Stimulated activated CD4-positive, alpha-beta T cell treated with anti-CD3 and anti-CD28 coated beads, Interleukin-12 subunit alpha, Interleukin-12 subunit beta, amount 100 ng/mL, for 48 hours (primary cell): ENCODE data around the gene RAB40C.

Experiments used
- DNase-seq, 3 donors: peaks; one replicate each; pipeline ENCODE4 v3.0.0-alpha.2; 2020; ENCODE audit warnings: low read depth in 2 of 3, low spot score in 1 of 3

Gene RAB40C

DNA sequence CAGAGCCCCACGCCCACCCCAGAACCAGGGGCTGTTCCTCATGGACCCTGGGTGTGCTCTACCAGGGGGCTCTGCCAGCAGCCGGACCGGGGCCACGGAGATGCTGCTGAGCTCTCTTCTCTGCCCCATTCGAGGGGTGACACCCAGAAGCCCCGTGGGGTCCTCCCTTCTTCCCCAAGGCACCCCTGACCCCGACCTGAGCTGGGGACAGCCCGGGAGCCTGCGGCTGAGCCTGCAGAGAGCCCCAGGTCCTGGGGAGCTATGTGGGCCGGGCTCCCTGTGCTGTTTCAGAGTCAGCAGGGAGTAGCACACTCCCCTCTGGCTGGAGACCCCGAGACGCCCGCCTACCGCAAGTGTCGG, 30.9 kb upstream of the RAB40C start:
- DNase-seq, result no peak

GRCh38 chr16:559411-560203, 30.3 kb upstream of the RAB40C start:
- DNase-seq, result no peak

GRCh38 chr16:560204-560700, 29.6 kb upstream of the RAB40C start, which contains the start of gene PRR35:
Gene PRR35 (plus strand): TSS chr16:560394. CDS start chr16:563295, 2,901 bp downstream.
- DNase-seq, result no peak

DNA sequence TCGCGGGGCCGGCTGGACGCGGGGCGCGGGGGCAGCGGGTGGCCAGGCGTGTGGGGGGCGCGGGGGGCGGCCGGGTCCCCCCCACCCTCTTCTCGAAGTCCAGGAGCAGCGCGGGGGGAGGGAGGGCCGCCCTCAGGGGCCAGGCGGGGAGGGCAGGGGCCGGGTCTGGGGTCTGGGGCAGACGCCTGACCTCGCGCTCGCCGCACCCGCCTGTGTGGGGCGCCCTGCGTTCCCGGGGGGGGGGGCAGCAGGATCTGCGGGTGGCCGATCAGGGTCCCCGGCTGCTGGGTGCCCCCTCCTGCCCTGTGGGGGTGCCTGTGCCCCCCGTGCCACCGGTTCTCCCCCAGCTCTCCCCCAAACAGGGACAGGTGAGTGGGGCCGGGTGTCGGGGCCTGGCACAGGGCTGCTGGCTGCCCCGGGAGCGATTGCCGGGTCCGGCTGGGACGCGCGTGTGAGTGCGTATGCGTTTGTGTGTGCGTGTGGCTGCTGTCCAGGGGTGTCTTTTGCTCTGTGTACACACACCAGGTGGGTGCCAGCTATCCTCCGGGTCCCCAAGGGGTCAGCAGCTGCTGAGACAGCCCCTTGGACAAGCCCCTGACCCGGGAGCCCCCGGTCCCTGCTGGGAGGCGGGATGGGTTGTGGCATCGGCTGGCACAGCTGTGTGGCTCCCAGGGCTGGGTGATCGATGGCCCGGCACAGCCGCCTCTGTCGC, 29.0 kb upstream of the RAB40C start:
- no peak for DNase-seq

DNA sequence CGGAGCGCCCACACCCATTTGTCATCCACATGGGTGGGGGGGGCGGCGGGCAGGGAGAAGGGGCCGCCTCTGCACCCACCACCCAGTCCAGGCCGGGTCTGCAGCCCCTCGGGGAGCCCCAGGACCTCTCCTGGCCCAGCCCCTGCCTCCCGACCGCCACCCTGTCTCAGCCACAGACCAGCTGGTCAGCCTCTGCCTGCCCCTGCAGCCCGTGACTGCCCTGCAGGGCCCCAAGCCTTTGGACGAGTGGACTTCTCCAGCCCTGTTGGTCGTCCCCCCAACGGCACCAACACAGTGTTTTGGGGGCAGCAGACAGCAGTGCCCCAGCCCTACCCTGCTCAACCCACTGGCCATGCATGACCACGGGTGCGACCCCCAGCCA, 28.5 kb upstream of the RAB40C start:
- DNase-seq, result no peak

DNA sequence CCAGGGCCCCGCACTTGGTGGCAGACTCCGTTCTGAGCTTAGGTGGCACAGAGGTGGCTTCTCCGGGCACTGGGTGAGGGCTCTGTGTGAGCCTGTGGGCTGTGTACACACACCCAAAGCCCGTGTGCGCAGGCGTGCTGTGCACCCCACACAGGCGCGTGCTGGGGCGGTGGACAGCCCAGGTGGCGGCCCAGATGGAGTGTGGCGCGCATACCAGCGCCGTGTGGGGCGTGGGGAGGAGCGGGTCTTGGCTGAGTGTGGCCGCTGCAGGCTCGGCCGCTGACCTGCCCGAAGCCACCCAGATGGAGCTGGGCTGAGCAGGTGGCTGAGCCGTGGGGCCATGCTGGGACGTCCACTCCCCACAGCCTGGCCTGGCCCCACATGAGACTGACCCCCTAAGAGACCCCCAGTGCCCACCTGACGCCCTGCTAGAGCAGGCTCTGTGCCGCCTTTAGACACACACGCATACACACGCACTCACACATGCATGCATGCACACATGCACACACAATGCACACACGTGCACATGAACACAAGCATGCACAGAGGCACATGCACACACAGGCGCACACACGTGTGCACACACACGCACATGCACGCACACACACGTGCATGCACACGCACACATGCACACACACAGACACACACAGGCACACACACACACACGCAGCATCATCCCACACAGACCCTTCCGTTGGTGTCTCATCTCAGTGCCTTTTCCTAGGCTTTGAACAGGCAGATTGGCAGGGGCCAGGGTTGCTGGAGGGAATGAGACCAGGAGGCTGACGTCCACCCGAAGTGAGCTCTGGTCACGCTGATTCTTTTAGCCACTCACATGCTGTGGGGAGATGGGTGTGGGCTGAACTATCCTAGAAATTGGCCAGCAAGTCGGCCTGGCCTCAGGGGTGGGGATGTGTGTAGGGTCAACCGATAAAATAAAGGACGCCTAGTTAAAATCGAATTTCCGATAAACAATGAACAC, 27.6 kb upstream of the RAB40C start:
- DNase-seq, result no peak

DNA sequence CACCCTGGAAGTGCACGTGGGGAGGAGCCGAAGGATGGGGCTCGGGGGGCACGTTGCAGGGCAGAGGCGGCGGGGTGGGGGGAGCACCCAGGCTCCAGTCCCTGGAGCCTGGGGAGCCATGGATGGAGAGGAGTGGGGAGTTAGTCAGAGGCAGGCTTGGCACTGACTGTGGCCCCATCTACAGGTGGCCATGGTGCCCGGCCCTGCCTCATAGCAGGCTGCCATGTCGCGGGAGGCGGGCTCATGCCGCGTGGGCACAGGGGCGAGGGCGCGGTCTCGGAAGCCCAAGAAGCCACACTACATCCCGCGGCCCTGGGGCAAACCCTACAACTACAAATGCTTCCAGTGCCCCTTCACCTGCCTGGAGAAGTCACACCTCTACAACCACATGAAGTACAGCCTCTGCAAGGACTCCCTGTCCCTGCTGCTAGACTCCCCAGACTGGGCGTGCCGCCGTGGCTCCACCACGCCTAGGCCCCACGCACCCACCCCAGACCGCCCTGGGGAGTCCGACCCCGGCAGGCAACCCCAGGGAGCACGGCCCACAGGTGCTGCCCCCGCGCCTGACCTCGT, 26.7 kb upstream of the RAB40C start:
- DNase-seq, result no peak

DNA sequence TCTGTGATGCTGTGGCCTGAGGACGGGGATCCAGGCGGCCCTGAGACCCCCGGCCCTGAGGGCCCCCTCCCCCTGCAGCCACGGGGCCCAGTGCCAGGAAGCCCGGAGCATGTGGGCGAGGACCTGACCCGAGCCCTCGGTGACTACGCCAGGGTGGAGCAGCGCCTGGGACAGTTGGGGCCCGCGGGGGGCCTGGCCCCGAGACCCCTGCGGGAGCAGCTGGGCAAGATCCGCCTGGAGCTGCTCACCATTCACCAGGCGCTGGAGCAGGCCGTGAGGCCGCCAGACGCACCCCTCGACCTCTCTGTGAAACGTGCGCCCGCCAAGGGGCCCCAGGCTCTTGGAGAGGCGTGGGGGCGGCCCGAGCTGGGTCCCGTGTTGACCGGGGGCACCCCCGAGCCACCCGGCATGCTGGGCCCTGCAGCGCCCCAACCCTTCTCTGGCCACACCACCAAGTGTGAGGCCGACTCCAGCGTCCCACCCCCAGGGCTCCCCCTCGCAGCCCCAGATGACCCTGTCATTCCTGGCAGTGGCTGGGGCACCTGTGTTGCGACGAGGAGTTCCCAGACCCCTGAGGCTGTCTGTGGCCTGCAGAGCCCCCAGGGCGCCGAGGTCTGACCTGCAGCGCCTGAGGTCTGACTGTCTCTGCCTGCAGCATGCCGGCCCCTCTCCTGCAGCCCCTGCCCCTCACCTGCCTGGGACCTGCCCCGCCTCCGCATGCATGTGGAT, 25.0 kb upstream of the RAB40C start:
- no peak for DNase-seq

DNA sequence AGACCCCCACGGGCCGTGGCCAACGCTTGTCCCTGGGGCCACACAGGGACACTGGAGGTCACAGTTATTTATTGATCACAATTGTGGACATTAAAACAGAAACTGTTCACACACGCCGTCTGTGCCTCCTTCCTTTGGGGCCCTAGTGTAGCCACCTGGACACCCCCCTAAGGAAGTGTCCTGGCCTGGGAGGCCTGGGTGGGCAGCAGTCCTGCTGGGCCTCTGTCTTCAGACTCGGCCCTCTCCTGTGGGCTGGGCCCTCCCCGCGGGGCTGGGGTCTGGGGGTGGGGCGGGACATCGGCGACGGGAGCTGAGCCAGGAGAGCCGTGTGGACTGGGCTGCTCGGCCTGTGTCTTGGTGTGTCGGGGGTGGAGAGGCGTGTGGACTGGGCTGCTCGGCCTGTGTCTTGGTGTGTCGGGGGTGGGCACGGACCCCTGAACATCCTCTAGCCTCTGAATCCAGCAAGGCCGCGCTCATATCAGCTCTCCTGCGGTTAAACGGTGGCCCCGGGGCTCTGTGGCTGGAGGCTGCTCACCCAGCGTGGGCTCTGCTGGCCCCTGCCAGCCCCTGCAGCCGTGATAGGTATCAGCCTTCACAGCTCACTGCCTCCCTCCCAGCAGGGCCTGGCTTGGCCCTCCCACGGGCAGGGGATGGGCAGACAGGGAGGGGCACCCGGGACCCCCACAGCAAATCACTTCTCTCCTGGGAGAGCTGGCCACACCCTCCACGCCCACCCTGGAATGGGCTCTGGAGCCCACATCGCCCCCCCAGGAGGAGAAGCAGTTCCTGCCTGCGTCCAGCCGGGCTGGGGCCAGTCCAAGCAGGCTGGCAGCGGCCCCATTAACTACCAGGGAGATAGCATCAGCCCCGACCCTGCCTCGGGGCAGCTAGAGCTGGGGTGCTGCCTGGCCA, 24.2 kb upstream of the RAB40C start:
- no peak for DNase-seq

DNA sequence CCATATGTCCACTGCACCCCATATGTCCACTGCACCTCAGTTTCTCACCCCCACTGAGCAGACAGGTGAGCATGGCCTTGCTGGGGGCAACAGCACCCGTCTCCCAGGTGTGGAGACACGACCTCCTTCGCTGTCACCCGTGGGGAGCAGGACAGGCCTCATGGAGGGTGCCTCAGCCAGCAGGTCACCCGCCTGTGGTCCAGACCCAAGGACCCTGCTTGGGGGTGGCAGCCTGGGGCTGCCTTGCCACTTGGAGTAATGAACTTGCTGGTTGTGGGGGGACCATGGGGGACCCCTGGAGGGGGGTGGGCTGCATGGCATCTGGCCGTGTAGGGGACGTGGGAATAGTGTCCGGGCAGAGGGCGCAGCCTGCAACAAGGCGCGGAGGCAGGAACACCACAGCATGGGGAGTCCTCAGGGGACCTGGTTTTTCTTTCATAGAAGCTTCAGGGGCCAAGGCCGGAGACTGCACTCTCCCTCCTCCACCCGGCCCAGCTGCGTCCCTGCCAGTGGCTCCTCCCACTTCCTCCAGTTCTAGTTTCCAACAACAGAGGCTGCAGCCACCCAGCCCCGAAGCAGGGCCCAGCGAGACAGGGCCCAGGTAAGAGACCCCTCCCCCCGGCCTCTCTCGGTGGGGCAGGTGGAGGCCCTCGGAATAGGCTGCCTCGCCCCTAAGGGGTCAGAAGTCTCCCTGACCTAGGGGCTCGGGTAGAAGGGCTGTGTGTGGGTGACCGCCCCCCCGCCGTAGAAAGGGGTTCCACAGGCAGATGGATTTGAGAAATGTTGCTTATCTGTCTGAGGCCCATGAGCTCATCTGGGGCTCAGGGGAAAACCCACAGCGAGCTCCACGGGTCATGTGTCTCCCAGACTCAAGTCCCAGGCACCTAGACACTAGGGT, 23.1 kb upstream of the RAB40C start, which contains the start of gene NHLRC4:
Gene NHLRC4, plus strand, starts transcription at position 531 of the 898 bp plus-strand sequence. CDS start 1,043 bp downstream, outside the sequence.
- DNase-seq, result peak in 1 of 3 donors; percentile 37

DNA sequence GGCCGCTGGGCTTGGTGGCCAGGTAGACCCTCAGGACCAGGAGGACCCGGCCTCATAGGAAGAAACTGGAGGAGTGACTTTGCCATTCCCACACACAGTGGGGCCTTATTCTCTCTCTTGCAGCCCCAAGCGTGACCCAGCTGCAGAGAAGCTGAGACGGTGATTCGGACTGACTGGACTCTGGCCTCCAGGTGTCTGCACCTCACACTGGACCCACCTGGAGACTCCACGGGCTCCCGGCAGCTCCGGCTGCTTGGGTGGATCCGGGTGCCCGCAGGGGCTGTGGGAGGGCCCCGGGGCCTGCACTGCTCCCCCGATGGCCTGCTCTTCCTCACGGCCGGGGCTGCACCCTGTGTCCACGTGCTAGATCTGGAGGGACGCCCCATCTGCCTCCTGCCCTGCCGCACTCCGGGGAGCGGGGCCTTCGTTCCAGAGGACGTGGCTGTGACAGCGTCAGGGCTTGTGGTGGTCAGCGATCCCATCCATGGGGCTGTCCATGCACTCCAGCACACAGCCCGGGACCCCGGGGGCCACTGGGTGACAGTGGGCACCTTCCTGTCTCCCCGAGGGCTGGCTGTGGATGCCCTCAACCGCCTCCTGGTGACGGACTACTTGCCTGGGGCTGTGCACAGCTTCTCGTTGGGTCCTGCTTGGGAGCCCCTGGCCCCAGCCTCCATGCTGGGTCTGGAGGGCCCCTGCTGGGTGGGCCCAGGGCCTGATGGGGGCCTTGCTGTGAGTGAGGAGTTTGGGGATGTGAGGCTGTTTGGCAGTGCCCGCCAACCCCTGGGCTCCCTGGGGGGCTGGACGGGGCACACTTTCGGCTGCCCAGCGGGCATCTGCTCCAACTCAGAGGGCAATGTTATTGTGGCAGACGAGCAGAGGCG, 22.3 kb upstream of the RAB40C start:
- no peak for DNase-seq

GRCh38 chr16:568401-569258, 21.2 kb upstream of the RAB40C start:
- no peak for DNase-seq

DNA sequence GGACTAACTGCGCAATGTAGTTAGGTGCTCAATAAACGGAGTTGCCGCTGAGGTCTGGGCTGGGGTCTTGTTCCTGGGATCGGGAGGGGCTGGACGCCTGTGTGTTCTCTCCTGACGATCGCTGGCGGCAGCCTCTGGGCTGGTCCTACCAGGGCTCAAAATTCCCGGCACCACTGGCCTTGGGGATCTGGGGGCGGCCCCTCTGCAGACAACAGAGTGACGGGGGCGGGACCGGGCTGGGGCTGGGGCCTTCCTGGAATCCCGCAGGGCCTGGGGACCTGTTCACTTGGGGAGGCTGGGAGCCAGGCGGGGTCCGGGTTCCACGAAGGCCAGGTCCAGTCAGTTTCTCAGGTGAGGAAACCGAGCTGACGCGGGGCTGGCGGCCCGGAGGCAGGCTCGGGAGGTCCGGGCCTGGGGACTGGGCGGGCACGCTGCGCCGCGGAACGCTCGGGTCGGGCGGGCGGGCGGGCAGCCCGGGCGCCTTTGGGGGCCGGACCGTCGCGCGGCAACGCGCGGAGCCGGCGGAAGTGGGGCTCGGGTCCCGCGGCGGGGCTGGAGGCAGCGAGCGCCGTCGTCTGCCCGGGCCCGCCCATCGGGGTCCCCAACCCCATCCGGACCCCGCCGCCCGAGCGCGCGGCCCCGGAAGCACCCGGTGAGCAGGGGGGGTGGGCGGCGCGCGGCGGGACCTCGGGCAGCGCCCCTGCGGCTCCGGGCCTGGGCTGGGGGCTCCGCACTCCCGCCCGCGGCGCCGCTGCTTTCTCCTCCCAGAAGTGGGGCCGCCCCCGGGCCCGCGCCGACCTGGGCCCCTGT, 20.2 kb upstream of the RAB40C start, which contains the start of gene PIGQ:
Gene PIGQ, plus strand, starts transcription at position 524 of the 810 bp plus-strand sequence. CDS start 4,107 bp downstream, outside the sequence.
- DNase-seq, result peak; percentile 43 to 59 (median 54)

GRCh38 chr16:572865-573650, 16.8 kb upstream of the RAB40C start:
- DNase-seq, result no peak
